Measurements from ENCODE around the gene NOTCH1.

DNA sequence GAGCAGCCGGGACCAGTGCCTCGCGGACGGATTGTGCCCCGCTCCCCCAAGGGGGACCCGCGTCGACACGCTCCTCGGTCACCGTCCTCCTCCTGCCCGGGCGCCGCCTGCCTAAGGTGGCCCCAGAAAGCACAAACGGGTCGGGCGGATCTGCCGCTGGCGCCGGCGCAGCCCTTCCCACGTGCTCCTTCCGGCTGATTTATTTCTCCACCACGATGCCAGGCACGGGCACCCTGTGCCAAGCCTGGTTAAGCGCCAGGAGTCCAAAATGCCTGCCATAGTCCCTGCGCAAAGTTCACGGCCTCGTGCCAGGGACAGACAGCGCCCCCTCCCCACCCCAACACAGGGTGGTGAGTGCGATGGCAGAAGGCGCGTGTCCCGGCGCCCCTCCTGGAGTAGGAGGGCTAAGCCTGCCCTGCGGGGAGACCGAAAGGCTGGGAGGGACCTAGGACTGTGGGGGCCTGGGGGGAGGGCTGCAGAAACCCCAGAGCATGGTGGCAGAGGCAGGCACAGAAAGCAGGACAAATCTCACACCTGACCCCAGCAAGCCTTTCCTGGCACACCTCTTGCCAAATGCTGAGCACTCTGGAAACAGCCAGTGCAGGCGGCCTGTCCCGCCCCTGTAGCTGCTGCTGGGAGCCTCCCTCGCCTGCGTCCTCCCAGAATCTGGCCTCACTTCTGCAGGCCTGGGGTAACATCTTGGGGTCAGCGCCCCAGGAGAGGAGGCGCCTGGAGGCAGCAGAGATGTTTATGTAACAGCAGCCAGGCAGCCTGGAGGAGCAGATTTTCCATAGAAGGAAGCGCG, 1.1 kb upstream of the NOTCH1 start:
- TF ChIP-seq CTCF (IDR thresholded peaks at IDR 0.05) (no peak), POLR2A (IDR thresholded peaks at IDR 0.05) (no peak)
